Measurements from ENCODE around the gene RPL12. TPM values are rescaled to one million over a fixed set of nuclear protein-coding genes. Genes with fewer than 3 reads are reported as not detected.

RPL12 gene
- total RNA-seq, 4 donors from 2014 or later: 2,005 to 2,223 (median 2,119) TPM

DNA sequence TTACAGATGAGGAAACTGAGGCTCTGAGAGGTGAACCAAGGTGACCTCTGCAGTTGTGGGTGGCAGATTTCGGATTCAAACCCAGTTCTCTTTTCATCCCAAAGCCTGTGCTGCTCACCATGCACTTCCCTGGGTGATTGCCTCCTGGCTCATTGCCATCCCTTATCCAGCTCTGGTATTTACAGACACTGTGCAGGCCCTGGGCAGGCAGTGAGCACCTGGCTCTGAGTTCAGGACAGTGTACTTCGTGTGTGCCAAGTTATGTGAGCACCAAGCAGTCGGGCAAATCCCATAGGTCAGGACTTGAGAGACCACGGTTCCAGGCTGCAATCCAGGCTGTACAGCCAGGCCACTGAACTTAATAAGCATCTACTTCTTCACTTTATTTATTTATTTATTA lies 1.5 kb upstream of the RPL12 start:
- Histone ChIP-seq H3K9me3 (no peaks in the 10 kb centered on the region), H3K27ac (peak overlapping the region in 1 of 4 donors; percentile 98), H3K4me3 (no peak overlapping the region), H3K27me3 (no peaks in the 10 kb centered on the region), H3K36me3 (peaks cover 0 to 59% (median 7%) of the 10 kb centered on the region in 3 donors), H3K4me1 (peaks cover 0 to 46% (median 19%) of the 10 kb centered on the region in 4 donors)
- 54 to 58% methylated on average over 4 of the region's 4 CpGs for WGBS, 2 donors
- DNase-seq (ENCODE audit: low spot score in 2 of 2): peak in 1 of 2 donors; percentile 20
- TF ChIP-seq EP300 (IDR thresholded peaks at IDR 0.05) (no peak), POLR2A (IDR thresholded peaks at IDR 0.05) (no peak)
- TF ChIP-seq, protein P1, sequence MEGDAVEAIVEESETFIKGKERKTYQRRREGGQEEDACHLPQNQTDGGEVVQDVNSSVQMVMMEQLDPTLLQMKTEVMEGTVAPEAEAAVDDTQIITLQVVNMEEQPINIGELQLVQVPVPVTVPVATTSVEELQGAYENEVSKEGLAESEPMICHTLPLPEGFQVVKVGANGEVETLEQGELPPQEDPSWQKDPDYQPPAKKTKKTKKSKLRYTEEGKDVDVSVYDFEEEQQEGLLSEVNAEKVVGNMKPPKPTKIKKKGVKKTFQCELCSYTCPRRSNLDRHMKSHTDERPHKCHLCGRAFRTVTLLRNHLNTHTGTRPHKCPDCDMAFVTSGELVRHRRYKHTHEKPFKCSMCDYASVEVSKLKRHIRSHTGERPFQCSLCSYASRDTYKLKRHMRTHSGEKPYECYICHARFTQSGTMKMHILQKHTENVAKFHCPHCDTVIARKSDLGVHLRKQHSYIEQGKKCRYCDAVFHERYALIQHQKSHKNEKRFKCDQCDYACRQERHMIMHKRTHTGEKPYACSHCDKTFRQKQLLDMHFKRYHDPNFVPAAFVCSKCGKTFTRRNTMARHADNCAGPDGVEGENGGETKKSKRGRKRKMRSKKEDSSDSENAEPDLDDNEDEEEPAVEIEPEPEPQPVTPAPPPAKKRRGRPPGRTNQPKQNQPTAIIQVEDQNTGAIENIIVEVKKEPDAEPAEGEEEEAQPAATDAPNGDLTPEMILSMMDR (IDR thresholded peaks at IDR 0.05): no peak

DNA sequence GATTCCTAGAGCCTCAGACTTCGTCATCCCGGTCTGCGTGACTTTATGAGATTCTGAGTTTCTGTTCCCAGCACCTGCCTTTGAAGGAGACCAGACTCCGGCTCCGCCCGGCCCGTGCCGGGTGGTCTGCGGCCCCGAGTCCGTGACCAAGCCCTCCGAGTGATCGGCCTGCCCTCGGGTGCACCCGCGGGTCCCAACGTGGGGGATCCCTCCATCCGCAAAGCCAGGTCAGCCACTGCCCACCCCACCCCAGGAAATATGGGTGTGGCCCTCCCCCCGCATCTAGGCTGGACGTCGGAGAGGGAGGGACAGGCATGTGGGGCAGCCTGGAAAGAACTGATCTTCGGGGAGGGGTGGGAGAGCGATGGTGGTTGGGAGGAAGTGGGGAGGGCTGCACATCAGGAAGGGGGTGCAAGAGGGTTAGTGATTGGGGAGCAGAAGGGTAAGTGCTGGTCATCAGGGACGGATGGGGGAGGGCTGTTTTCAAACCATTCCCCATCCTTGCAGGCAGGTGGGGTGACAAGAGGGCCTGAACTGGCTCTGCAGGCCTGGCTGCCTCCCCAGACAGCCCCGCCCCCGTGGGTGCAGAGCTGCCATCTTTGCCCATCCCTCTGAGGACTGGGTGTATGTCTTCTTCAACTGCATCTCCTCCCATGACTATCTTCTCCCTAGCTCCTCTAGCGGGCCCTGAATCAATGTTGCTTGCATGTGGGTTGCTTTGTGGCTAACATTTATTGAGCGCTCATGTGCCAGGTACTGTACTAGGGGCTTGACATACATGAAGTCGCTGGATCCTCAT lies 851 bp upstream of the RPL12 start:
- 11 to 13% methylated on average over 29 of the region's 29 CpGs for WGBS, 2 donors
- TF ChIP-seq EP300 (IDR thresholded peaks at IDR 0.05) (no peak), POLR2A (IDR thresholded peaks at IDR 0.05) (no peak)
- TF ChIP-seq, protein P1 (IDR thresholded peaks at IDR 0.05): no peak
- H3K4me3 ChIP-seq: peak overlapping the region; percentile 68 to 95 (median 86)
- H3K27me3 ChIP-seq: no peaks in the 10 kb centered on the region
- peaks cover 0 to 46% (median 19%) of the 10 kb centered on the region in 4 donors for H3K4me1 ChIP-seq
- peaks cover 0 to 59% (median 12%) of the 10 kb centered on the region in 3 donors for H3K36me3 ChIP-seq
- peak overlapping the region; percentile 80 to 98 (median 92) for H3K27ac ChIP-seq
- H3K9me3 ChIP-seq: no peaks in the 10 kb centered on the region
- no peak for DNase-seq (ENCODE audit: low spot score in 2 of 2)

DNA sequence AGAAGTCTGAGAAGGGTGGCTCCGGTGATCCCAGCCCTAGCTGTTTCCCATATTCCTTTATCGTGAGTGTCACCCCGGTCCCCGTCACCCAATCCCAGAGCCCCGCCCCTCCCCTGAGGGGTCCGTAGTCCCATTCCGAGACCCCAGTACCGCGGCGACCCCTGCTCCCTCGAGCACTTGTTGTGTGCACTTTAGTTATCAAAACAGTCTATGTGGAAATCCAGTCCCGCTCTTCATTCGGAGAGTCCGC lies 327 bp upstream of the RPL12 start:
- Histone ChIP-seq H3K27me3 (no peaks in the 10 kb centered on the region), H3K9me3 (no peaks in the 10 kb centered on the region), H3K36me3 (peaks cover 0 to 59% (median 17%) of the 10 kb centered on the region in 3 donors), H3K4me1 (peaks cover 0 to 46% (median 19%) of the 10 kb centered on the region in 4 donors), H3K27ac (peak overlapping the region; percentile 80 to 98 (median 92)), H3K4me3 (peak overlapping the region; percentile 68 to 95 (median 86))
- no peak for TF ChIP-seq EP300 (IDR thresholded peaks at IDR 0.05)
- TF ChIP-seq POLR2A (IDR thresholded peaks at IDR 0.05): no peak
- TF ChIP-seq, protein P1 (IDR thresholded peaks at IDR 0.05): no peak
- no peak for DNase-seq (ENCODE audit: low spot score in 2 of 2)
- 0 to 2% methylated on average over 13 of the region's 14 CpGs for WGBS, 2 donors

DNA sequence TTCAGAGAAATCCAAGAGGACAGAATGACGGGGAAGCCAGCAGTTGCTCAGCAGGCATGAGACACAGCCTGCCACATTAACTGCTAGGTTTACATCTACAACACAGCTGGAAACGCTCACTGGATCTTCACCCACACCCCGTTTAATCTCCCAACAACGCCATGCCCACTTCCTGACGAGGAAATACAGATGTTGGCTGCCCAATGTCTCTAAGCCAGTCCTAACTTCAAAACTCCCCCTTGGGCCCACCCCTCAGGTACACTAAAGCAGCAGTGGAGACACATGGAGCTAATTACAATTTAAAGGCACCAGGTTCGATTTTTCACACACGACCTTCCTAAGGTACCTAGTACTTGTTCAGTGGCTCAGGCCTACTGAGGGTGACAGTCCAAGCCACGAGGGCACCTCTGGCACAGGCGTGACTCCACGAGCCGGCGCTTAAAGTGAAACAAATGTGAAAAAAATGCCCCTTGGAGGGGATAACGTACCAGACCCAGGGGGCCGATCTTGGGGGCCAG lies 904 bp downstream of the RPL12 start:
- Histone ChIP-seq H3K4me1 (peaks cover 0 to 45% (median 19%) of the 10 kb centered on the region in 4 donors), H3K27me3 (no peaks in the 10 kb centered on the region), H3K4me3 (peak overlapping the region; percentile 68 to 95 (median 86)), H3K36me3 (peaks cover 0 to 63% (median 18%) of the 10 kb centered on the region in 3 donors), H3K27ac (peak overlapping the region; percentile 80 to 98 (median 92)), H3K9me3 (no peaks in the 10 kb centered on the region)
- WGBS, 2 donors: 1 to 4% methylated on average over 14 of the region's 14 CpGs
- DNase-seq (ENCODE audit: low spot score in 2 of 2): no peak
- TF ChIP-seq EP300 (IDR thresholded peaks at IDR 0.05) (no peak), POLR2A (IDR thresholded peaks at IDR 0.05) (no peak)
- TF ChIP-seq, protein P1 (IDR thresholded peaks at IDR 0.05): no peak

DNA sequence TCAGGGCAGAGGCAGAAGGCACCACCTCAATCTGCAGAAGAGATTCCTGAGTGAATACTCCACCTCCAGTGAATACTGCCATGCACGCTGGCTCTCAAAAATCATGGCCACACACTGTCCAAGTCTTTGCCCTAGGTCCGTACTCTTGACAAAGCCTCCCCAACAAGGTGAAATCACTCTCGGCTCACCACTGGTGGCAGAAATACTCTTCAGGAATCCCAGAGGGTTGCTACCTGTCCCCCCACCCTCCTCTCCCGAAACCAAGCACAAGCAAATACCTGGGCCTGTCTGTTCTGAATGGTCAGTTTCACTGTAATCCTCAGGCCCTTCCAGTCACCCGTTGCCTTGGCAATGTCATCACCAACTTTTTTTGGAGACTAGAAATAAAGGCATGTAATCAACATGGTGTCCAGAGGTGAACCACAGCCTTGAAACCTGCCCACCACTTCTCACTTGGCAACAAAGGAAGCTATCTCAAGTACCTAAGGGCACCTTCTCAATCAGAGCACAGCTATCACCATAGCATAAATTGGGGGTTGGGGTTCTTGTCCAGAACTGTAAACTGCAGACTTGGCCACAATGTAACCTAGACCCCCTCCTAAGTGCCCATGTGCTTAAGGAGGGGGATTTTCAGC lies 1.8 kb downstream of the RPL12 start:
- H3K4me1 ChIP-seq: peaks cover 0 to 37% (median 19%) of the 10 kb centered on the region in 4 donors
- H3K36me3 ChIP-seq: peaks cover 0 to 63% (median 18%) of the 10 kb centered on the region in 3 donors
- peak overlapping the region; percentile 68 to 95 (median 86) for H3K4me3 ChIP-seq
- no peak for DNase-seq (ENCODE audit: low spot score in 2 of 2)
- 44 to 56% methylated on average over 5 of the region's 5 CpGs for WGBS, 2 donors
- H3K27me3 ChIP-seq: no peaks in the 10 kb centered on the region
- H3K27ac ChIP-seq: peak overlapping the region; percentile 80 to 98 (median 92)
- TF ChIP-seq POLR2A (IDR thresholded peaks at IDR 0.05): no peak
- no peak for TF ChIP-seq EP300 (IDR thresholded peaks at IDR 0.05)
- TF ChIP-seq, protein P1 (IDR thresholded peaks at IDR 0.05): no peak
- H3K9me3 ChIP-seq: no peaks in the 10 kb centered on the region

Data from tibial nerve (tissue), 4 donors.